A673 (cell line): ENCODE data around the gene NOM1. TPM values are rescaled to one million over a fixed set of nuclear protein-coding genes. Genes with fewer than 3 reads are reported as not detected.

Experiments used
- BruUV-seq: library from RNA; stranded (reverse); fragments of 400-500 nt; replicated peaks from 2 replicates; lab custom pipeline; 2021; lab: Mats Ljungman, UMichigan
- CTCF ChIA-PET: fragments of 300-600 bp; sonication (Branson Sonifier 250); formaldehyde crosslinking; loops from one replicate; lab custom pipeline; 2022; ENCODE audit warnings: antibody characterized with exemption; lab: Charles Lee
- POLR2A ChIA-PET: fragments of 300-600 bp; sonication (Branson Sonifier 250); formaldehyde crosslinking; loops from one replicate; lab custom pipeline; 2022; ENCODE audit warnings: antibody characterized with exemption; ENCODE audit not compliant: low non-redundant PET; lab: Charles Lee
- DNase-seq: peaks from one replicate; pipeline ENCODE4 v3.0.0-alpha.2; 2015; ENCODE audit warnings: low spot score
- H3K27ac ChIP-seq: fragments of 200-600 bp; sonication (generic); 2 replicates; pipeline ENCODE4 v1.5.1; 2016; ENCODE audit warnings: mixed run types, low read depth, mild to moderate bottlenecking, mixed read lengths, antibody characterized with exemption, low read length; ENCODE audit not compliant: poor library complexity, severe bottlenecking
- H3K27me3 ChIP-seq: fragments of 200-600 bp; sonication (generic); replicated peaks from 2 replicates; pipeline ENCODE4 v1.6.1; 2017; ENCODE audit warnings: mixed run types, low read depth, mild to moderate bottlenecking, mixed read lengths, antibody characterized with exemption, low read length; ENCODE audit not compliant: insufficient read depth, poor library complexity
- H3K36me3 ChIP-seq: fragments of 200-600 bp; sonication (generic); 2 replicates; pipeline ENCODE4 v1.6.1; 2016; ENCODE audit warnings: mixed run types, mild to moderate bottlenecking, mixed read lengths, antibody characterized with exemption, low read length; ENCODE audit not compliant: insufficient read depth, poor library complexity, severe bottlenecking
- H3K4me1 ChIP-seq: fragments of 200-600 bp; sonication (generic); 2 replicates; pipeline ENCODE4 v1.6.1; 2017; ENCODE audit warnings: mixed run types, mild to moderate bottlenecking, mixed read lengths, antibody characterized with exemption, low read length; ENCODE audit not compliant: insufficient read depth, poor library complexity, severe bottlenecking
- H3K4me3 ChIP-seq: fragments of 200-600 bp; sonication (generic); 2 replicates; pipeline ENCODE4 v1.5.1; 2016; ENCODE audit warnings: low read depth, mixed run types, mild to moderate bottlenecking, mixed read lengths, low read length; ENCODE audit not compliant: poor library complexity, severe bottlenecking
- H3K9me3 ChIP-seq: fragments of 200-600 bp; sonication (generic); 2 replicates; pipeline ENCODE4 v1.6.1; 2016; ENCODE audit warnings: mixed run types, low read depth, mild to moderate bottlenecking, mixed read lengths, antibody characterized with exemption, low read length; ENCODE audit not compliant: poor library complexity, severe bottlenecking
- CTCF ChIP-seq: fragments of 300-800, 200-600 bp; sonication (generic); conservative IDR thresholded peaks from 2 replicates; pipeline ENCODE4 v1.5.1; 2017; ENCODE audit warnings: low read depth, mild to moderate bottlenecking, antibody characterized with exemption, low read length, moderate library complexity, mixed read lengths
- EZH2 ChIP-seq: fragments of 200-600 bp; sonication (generic); IDR thresholded peaks from 2 replicates; pipeline ENCODE4 v1.6.1; 2017; ENCODE audit warnings: borderline replicate concordance, low read depth, mild to moderate bottlenecking, mixed read lengths, antibody characterized with exemption, low read length; ENCODE audit not compliant: poor library complexity, severe bottlenecking
- intact Hi-C: fragments of 100-400 bp; cut with micrococcal nuclease; formaldehyde crosslinking; loops from one replicate; pipeline ENCODE4 v1.10.0; 2022; ENCODE audit not compliant: unreplicated experiment
- total RNA-seq: library from RNA; stranded (reverse); gene quantifications from 2 replicates; pipeline ENCODE4 v1.2.3, GENCODE V29; 2021

The NOM1 gene
- total RNA-seq, 1 experiment from 2014 or later: 34.1 TPM

DNA sequence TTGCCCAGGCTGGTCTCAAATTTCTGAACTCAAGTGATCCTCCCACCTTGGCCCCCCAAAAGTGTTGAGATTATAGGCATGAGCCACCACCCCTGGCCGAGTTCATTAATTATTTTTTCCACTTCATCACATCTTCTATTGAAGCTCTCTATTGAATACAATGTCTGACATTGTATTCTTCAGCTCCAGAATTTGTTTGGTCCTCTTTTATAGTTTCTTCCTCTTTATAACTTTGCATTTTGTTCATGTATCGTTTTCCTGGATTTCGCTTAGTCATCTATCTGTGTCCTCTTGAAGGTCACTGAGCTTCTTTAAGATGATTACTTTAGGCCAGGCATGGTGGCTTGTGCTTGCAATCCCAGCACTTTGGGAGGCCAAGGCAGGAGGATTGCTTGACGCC is 30.2 kb downstream of the NOM1 start:
- intact Hi-C loops: no loop called here
- no TSS peak for BruUV-seq
- DNase-seq: no peak

DNA sequence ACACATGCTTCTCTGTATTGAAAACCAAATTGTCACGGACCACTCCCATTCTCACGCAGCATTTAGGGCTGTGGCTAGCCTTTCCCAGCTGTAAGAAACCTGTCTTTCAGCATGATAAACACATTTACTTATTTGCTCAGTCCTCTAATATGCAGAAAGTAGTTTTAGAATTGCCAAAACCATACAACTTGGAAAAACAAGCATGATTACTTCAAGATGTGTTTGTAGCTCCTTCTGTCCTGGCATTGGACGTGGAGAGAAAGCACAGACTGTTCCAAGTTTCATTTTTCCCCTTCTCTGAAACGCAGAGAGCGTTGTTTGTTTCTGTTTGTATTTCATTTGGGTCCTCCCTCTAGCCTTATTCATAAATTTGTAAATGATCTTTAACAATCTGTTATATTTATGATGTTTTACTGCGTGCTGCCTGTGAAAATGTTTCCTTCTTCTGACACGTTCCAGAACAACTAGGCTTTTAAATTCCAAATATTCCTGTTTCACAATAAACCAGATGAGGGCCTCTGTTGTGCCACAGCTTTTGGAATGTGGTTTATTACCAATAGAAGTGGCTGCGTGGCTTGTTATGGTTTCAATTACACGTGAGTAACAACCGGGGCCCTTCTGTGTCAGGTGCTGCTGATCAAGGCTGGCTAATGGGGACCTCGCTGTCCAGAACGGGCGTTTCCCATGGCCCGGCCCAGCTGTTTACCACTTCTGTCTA is 34.8 kb downstream of the NOM1 start:
- H3K4me3 ChIP-seq: no peak overlapping the region
- POLR2A ChIA-PET: no interaction called here

More for the DNA sequence above, 30.2 kb downstream of the NOM1 start:
- Histone ChIP-seq H3K4me3 (no peak overlapping the region), H3K4me1 (no peaks in the 10 kb centered on the region), H3K27ac (no peak overlapping the region), H3K9me3 (peaks cover 6% of the 10 kb centered on the region), H3K27me3 (no peaks in the 10 kb centered on the region), H3K36me3 (no peaks in the 10 kb centered on the region)
- CTCF ChIA-PET: no interaction called here
- TF ChIP-seq CTCF (no peak), EZH2 (no peak)
- POLR2A ChIA-PET: no interaction called here

DNA sequence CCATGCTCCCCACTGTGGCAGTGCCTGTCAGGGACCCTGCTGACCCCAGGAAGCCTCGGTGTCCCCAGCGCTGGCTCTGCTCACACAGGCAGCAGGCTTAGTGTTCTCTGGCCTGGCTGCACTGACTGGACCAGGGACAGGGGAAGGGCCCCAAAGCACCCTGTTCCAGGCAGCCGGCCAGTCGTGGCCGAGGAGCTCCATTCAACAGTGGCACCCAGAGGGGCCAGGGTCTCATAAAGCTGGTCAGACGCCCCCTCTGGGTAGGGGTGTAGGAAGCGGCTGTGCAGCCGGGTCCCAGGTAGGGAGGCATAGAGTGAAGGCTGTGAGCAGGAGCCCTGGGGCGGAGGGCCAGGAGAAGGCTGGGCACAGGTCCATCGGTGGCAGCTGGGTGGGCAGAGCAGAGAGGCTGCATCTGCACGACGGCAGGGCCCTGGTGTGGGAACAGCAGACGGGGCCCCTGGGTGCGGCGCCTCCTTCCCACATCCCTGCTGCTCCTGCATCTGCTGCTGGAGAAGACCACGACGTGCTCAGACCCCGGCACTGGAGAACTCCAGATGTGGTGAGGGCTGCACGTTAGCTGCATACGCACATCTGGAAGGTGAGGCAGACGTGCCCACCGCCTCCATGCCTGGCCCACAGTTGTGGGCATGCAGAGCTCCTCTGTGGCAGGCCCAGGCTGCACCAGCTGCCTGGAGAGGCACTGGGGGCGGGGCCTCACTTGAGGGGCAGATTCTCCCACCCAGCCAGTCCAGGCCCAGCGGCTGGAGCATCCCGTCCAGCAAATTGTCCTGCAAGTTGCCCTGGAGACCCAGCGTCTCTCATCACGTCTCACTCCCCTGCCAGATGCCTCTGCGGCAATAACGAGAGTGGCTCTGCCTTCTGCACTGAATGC is 35.8 kb downstream of the NOM1 start:
- no TSS peak for BruUV-seq
- no peaks in the 10 kb centered on the region for H3K27me3 ChIP-seq
- no peaks in the 10 kb centered on the region for H3K4me1 ChIP-seq
- intact Hi-C loops: no loop called here
- ChIA-PET POLR2A (no interaction called here), CTCF (no interaction called here)
- H3K4me3 ChIP-seq: no peak overlapping the region
- DNase-seq: no peak
- no peaks in the 10 kb centered on the region for H3K36me3 ChIP-seq
- H3K27ac ChIP-seq: no peak overlapping the region
- TF ChIP-seq EZH2 (no peak), CTCF (no peak)
- no peaks in the 10 kb centered on the region for H3K9me3 ChIP-seq

More for the DNA sequence above, 34.8 kb downstream of the NOM1 start:
- no TSS peak for BruUV-seq
- Histone ChIP-seq H3K27me3 (no peaks in the 10 kb centered on the region), H3K9me3 (peaks cover 6% of the 10 kb centered on the region), H3K36me3 (no peaks in the 10 kb centered on the region), H3K27ac (no peak overlapping the region), H3K4me1 (no peaks in the 10 kb centered on the region)
- CTCF ChIA-PET: no interaction called here
- TF ChIP-seq CTCF (no peak), EZH2 (no peak)
- intact Hi-C loops: no loop called here
- DNase-seq: no peak
